Left forelimb (tissue), 1 donor: ENCODE measurements around the gene MPRIP.
"Not testable (repeated sequence)": the region's sequence is repeated elsewhere in the genome, so short reads cannot be mapped to it uniquely, and the experiment has no call there.

ENCODE experiments used
- DNase-seq: peaks from one replicate; pipeline ENCODE4 v3.0.0-alpha.2; 2018; ENCODE audit warnings: low spot score

Gene MPRIP

GRCh38 chr17:17167986-17168385, 125.7 kb downstream of the MPRIP start:
- DNase-seq: no peak

- no peak for DNase-seq
These were observed 126.1 kb downstream of the MPRIP start for GRCh38 chr17:17168401-17168800.

- DNase-seq: no peak
These were observed 127.1 kb downstream of the MPRIP start for GRCh38 chr17:17169396-17169795.

- no peak for DNase-seq
These were observed 128.2 kb downstream of the MPRIP start for GRCh38 chr17:17170346-17170985.

GRCh38 chr17:17171186-17171585, 128.9 kb downstream of the MPRIP start:
- DNase-seq: no peak

- DNase-seq: no peak
These were observed 130.0 kb downstream of the MPRIP start for GRCh38 chr17:17172001-17172939.

- DNase-seq: no peak
These were observed 130.7 kb downstream of the MPRIP start for GRCh38 chr17:17172990-17173389.

- no peak for DNase-seq
These were observed 131.7 kb downstream of the MPRIP start for GRCh38 chr17:17173921-17174320.

- no peak for DNase-seq
These were observed 133.1 kb downstream of the MPRIP start for GRCh38 chr17:17175340-17175739.

- DNase-seq: no peak
These were observed 133.7 kb downstream of the MPRIP start for GRCh38 chr17:17175917-17176316.

GRCh38 chr17:17176341-17176740, 134.1 kb downstream of the MPRIP start:
- DNase-seq: no peak

- no peak for DNase-seq
These were observed 134.9 kb downstream of the MPRIP start for GRCh38 chr17:17177176-17177575.

- DNase-seq: no peak
These were observed 137.1 kb downstream of the MPRIP start for GRCh38 chr17:17179371-17179827.

GRCh38 chr17:17180141-17180603, 137.9 kb downstream of the MPRIP start:
- no peak for DNase-seq

GRCh38 chr17:17180741-17181525, 138.7 kb downstream of the MPRIP start:
- no peak for DNase-seq

GRCh38 chr17:17181666-17182597, 139.7 kb downstream of the MPRIP start:
- DNase-seq: no peak

- DNase-seq: no peak
These were observed 140.4 kb downstream of the MPRIP start for GRCh38 chr17:17182598-17183136.

GRCh38 chr17:17183744-17184143, 141.5 kb downstream of the MPRIP start:
- no peak for DNase-seq

- DNase-seq: not testable (repeated sequence)
These were observed 142.9 kb downstream of the MPRIP start for GRCh38 chr17:17184985-17185757.

GRCh38 chr17:17186051-17186450, 143.8 kb downstream of the MPRIP start:
- no peak for DNase-seq
